ENCODE results near the gene GPX4. TPM values are rescaled to one million over a fixed set of nuclear protein-coding genes. Genes with fewer than 3 reads are reported as not detected.
A peak's percentile ranks its signal among the peaks of the same experiment; 100 is the strongest.

Gene GPX4
- total and polyA plus RNA-seq, 2 of the 13 experiments (the other 11 are each of a cell fraction or from before 2014, with no cell fraction given): 535 to 613 TPM

GRCh38 chr19:1064661-1065605, 38.9 kb upstream of the GPX4 start (continued):
- TF ChIP-seq ZMAT5 (CRISPR knock-in tag; IDR thresholded peaks at IDR 0.05; ENCODE audit: borderline replicate concordance, low read depth) (no peak), MTERF4 (CRISPR knock-in tag; IDR thresholded peaks at IDR 0.05) (no peak), HNF4A (CRISPR knock-in tag; IDR thresholded peaks at IDR 0.05) (no peak), TBX2 (CRISPR knock-in tag; IDR thresholded peaks at IDR 0.05; ENCODE audit: borderline replicate concordance) (0 out of 2 replicates have a peak, but pooled peaks have one; percentile 42), AGO1 (IDR thresholded peaks at IDR 0.05; ENCODE audit: low read depth, low read length, poor library complexity, severe bottlenecking) (peak; percentile 91), ZNF317 (CRISPR knock-in tag; IDR thresholded peaks at IDR 0.05) (no peak), ZNF335 (CRISPR knock-in tag; IDR thresholded peaks at IDR 0.05) (no peak; the same call in 1 of the 2 replicates), PTBP1 (IDR thresholded peaks at IDR 0.05; ENCODE audit: low read depth, low read length, poor library complexity, severe bottlenecking) (no peak), MAZ (IDR thresholded peaks at IDR 0.05; ENCODE audit: borderline replicate concordance, low read depth, low read length) (no peak), MAZ (CRISPR knock-in tag; IDR thresholded peaks at IDR 0.05; ENCODE audit: low read depth) (peak; percentile 66; the same call in 1 of the 2 replicates), RNF2 (conservative IDR thresholded peaks at IDR 0.05; ENCODE audit: low read depth) (no peak), ZNF10 (CRISPR knock-in tag; IDR thresholded peaks at IDR 0.05; ENCODE audit: borderline replicate concordance, low read depth) (no peak), ZBTB44 (CRISPR knock-in tag; IDR thresholded peaks at IDR 0.05) (no peak), ZNF543 (CRISPR knock-in tag; IDR thresholded peaks at IDR 0.05) (no peak), PCBP2 (optimal IDR thresholded peaks at IDR 0.05; ENCODE audit: low read depth, low read length, poor library complexity, severe bottlenecking) (no peak), ZBTB26 (CRISPR knock-in tag; IDR thresholded peaks at IDR 0.05; ENCODE audit: borderline replicate concordance) (0 out of 2 replicates have a peak, but pooled peaks have one; percentile 28), ZNF775 (CRISPR knock-in tag; IDR thresholded peaks at IDR 0.05; ENCODE audit: borderline replicate concordance) (no peak), ZNF276 (CRISPR knock-in tag; IDR thresholded peaks at IDR 0.05; ENCODE audit: low read depth) (no peak), ZNF567 (CRISPR knock-in tag; IDR thresholded peaks at IDR 0.05; ENCODE audit: borderline replicate concordance) (no peak), TRIM24 (CRISPR knock-in tag; IDR thresholded peaks at IDR 0.05) (no peak), SMAD1 (CRISPR knock-in tag; IDR thresholded peaks at IDR 0.05; ENCODE audit: borderline replicate concordance, low read depth) (no peak), MLLT10 (CRISPR knock-in tag; IDR thresholded peaks at IDR 0.05) (no peak)
